Measurements from ENCODE around the gene OR1F1.
"Not testable (repeated sequence)": the region's sequence is repeated elsewhere in the genome, so short reads cannot be mapped to it uniquely, and the experiment has no call there.

The OR1F1 gene

GRCh38 chr16:3152027-3152276 is 36.1 kb upstream of the OR1F1 start:
- DNase-seq, result peak; percentile 11

GRCh38 chr16:3152277-3152990 is 35.6 kb upstream of the OR1F1 start:
- DNase-seq, result peak; percentile 81

GRCh38 chr16:3152991-3153368 is 35.0 kb upstream of the OR1F1 start:
- no peak for DNase-seq

- DNase-seq, result no peak
These were observed 32.8 kb upstream of the OR1F1 start for GRCh38 chr16:3155181-3155580.

- no peak for DNase-seq
These were observed 32.0 kb upstream of the OR1F1 start for GRCh38 chr16:3155972-3156371.

- peak; percentile 80 for DNase-seq
These were observed 30.6 kb upstream of the OR1F1 start for GRCh38 chr16:3157229-3158025.

- DNase-seq, result no peak
These were observed 29.9 kb upstream of the OR1F1 start for GRCh38 chr16:3158026-3158509.

- peak; percentile 92 for DNase-seq
These were observed 29.3 kb upstream of the OR1F1 start for GRCh38 chr16:3158510-3159314.

GRCh38 chr16:3161235-3162018 is 26.6 kb upstream of the OR1F1 start:
- DNase-seq, result no peak

- DNase-seq, result no peak
These were observed 23.6 kb upstream of the OR1F1 start for GRCh38 chr16:3164121-3164991.

GRCh38 chr16:3165111-3165822 is 22.7 kb upstream of the OR1F1 start:
- no peak for DNase-seq

- DNase-seq, result no peak
These were observed 21.5 kb upstream of the OR1F1 start for GRCh38 chr16:3166505-3166886.

GRCh38 chr16:3168729-3169128 is 19.3 kb upstream of the OR1F1 start:
- DNase-seq, result not testable (repeated sequence)

- no peak for DNase-seq
These were observed 17.4 kb upstream of the OR1F1 start for GRCh38 chr16:3170440-3171180.

- peak; percentile 23 for DNase-seq
These were observed 16.7 kb upstream of the OR1F1 start for GRCh38 chr16:3171181-3171854.

GRCh38 chr16:3171855-3172593 is 16.0 kb upstream of the OR1F1 start:
- peak; percentile 27 for DNase-seq

GRCh38 chr16:3173892-3174617 is 13.9 kb upstream of the OR1F1 start:
- no peak for DNase-seq

- no peak for DNase-seq
These were observed 13.3 kb upstream of the OR1F1 start for GRCh38 chr16:3174618-3175148.

Measured in CD4-positive, alpha-beta T cell treated with Interferon gamma for 1 hour (primary cell).